NCI-H187 (cell line): Measurements from ENCODE around the gene PTPRD.
"Not testable (repeated sequence)": the region's sequence is repeated elsewhere in the genome, so short reads cannot be mapped to it uniquely, and the experiment has no call there.

Source experiments
- DNase-seq, 2 experiments: peaks; one replicate each; lab custom pipeline; 2025; lab: John Stamatoyannopoulos, UW

Gene PTPRD

DNA sequence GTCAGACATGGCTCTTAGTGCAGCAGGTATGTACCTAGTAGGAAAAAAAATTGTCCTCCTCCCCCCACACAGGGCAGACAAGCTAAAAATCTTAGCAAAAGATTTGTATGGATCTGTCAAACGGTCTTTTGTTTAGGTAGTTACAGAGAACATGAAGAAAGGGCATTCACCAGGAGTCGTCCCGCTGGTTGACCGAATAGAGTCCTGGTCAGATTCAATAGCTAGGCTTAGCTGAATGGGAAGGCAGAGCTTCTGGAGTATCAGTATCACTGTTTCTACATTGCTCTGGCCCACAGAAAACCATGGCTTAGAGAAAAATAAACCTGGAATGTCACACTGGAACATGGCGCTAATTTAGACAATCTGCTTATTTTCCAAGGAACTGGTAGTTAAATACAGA is 642.3 kb downstream of the PTPRD start:
- DNase-seq, result no peak

DNA sequence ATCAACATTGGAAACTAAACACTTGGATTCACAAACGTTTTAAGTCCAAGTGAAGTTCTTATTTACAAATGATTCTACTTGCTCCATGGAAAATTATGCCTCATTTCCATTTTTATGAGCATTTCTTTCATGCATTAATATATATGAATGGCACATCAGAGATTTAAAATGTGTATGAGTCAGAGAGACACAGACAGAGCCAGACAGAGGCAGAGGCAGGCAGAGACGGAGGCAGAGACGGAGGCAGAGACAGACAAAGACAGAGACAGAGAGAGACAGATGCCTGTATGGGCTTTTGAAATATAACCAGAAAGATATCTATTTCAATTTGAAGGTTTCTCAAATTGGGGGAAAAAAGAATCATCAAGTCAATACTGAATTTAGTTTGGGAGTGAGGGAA is 649.0 kb downstream of the PTPRD start:
- no peak for DNase-seq

DNA sequence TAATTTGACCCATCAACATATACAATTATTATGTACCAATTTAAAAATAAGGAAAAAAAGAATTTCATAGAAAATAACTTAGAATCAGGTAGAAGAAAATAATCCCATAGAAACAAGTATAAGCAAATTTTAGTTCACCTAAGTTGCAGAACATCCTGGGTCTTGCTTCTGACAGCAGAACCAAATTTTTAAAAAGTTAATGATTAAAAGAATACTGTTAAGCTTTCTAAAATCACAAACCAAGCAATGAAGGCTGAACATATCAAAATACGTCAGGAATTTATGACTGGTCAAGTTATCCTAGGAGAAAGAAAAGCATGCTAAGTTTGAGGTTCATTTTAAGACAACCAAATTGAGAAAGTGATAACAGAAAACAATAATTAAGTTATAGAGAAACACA is 650.9 kb downstream of the PTPRD start:
- no peak for DNase-seq

DNA sequence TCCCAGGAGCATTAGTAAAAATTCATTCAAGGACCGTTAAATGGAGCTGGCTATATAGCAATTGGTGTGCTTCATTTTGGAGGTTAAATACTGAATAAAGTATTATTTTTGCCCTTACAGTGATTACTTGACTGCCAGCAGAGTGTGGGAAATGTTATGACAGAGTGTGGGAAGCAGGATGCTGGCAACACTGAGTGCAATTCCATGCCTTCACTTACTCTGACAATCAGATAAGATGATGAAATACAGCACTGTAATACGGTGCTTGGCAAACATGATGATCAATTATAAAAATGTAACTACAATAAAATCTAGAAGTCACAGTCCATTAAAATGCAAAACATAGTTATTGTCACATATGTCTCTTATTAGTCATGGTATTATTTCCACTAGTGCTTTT is 651.3 kb downstream of the PTPRD start:
- DNase-seq, result no peak

DNA sequence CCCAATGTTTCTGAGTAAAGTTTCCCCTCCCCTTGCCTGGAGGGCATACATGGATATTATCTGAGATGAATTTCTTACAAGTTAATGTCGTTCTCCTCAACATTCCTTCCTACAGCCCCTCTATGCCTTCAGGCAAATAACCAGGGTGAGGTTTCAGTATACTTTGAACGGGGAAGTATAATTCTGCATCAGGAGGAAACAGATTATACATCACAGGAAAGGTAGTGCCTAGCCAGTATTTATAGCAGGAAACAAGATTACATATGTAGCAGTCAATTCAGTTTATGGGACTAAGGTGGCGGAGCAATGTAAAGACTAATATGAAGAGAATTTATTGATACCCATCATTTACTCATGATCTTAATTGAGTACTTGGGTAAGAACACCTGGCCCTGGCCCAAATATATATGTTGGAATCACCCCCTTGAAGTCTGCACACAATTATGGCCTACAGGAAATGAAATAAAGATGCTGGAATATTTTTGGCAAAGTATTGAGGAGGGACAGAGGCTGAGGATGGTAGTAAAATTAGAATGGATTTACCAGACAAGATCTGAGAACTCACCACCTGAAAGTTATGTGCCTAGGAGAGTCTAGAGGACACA is 661.1 kb downstream of the PTPRD start:
- no peak for DNase-seq

DNA sequence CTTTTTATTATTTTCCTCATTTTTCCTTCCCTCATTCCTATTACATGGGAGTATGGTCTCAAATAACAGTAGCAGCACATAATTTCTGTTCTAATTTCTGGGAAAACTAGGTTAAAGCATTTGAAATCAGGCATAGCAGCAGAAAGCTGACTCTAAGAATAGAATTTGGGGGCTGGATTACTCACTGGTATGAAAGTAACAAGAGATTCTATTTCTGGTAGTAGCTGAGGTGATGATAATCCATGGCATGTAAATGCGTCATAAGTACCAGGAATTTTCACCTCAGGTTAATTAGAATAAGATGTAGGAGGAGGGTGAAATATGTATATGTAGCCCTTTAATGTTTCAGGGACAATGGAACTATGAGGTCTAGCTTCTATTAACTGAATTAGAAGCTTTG is 662.0 kb downstream of the PTPRD start:
- DNase-seq, result no peak

DNA sequence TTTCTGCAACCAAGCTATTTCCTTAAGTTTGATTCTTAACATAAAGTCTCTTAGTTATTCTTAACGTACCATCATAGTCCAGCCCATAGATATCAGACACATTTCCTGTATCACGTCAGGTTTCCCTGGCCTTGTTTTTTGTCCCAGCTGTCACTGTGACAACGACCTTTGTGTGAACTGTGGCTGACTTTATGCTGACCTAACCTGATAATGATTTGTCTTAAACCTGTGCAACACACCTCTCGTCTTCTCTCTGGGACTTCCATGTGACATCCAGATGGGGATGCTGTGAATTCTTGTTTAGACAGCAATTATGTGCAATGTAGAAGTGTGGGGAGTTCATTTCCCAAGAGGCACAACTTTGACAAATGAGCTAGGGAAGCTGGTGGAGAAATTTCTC is 662.8 kb downstream of the PTPRD start:
- DNase-seq, result no peak

DNA sequence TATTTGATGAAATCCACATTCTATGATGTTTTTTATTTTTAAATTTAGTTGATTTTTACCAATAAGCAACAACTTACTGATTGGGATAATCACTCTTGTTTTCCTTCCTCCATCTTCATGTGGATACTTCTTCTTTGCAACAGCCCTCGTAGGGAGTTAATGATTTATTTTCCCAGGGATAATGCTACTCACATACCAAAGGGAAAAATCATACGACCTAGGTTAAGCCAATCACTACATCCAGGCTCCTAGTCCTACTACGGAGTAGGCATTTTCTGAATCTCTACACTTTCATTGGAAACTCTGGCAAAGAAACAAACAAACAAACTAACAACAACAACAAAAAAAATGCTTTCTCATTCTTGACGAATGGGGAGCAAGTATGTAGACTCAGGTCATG is 663.4 kb downstream of the PTPRD start:
- no peak for DNase-seq

DNA sequence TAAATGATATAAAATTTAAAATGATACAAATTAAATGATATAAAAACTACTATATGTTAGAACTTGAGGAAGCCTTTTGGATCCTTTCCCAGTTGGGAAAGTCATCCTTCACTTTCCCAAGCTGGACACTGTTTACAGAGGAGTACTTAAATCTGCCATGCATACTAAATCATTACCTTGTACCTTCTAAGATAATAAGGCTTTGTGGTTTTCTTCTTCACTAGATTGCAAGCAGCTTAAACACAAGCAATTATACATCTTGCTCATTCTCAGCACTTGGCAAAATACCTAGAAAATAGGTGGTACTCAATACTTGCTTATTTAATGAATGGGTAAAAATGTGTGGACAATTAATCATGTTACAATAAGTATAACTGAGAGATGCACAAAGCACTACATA is 666.8 kb downstream of the PTPRD start:
- DNase-seq, result no peak

DNA sequence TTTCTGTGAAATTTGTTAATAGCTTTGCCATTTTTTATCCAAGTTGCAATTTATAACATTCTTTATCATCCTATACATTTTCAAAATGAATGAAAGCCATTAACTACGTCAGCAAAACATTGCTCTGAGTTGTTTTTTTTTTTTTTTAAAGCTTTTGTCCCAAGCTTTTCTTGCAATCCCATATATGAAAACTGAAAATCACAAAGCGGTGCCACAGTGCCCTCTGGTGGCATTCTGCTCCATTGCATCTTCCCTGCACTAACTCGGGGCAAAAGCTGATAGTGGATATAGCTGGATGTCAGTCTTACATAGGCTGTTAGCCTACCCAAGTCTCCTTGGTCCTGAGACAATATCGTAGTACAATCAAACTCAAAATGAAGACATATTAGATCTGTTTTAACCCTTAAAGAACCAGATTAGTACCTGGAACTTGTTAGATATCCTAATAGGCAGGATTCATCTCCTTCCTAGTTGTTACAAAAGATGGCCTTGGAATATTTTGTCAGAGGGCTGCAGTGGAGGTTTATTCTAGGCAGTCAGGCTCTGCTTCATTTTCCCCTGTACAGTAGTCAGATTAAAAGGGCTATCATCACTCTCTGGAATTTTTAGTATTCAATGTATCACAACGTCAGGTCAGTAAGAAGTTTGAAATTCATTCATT is 669.9 kb downstream of the PTPRD start:
- DNase-seq, result peak in 1 of 2 experiments; percentile 41

DNA sequence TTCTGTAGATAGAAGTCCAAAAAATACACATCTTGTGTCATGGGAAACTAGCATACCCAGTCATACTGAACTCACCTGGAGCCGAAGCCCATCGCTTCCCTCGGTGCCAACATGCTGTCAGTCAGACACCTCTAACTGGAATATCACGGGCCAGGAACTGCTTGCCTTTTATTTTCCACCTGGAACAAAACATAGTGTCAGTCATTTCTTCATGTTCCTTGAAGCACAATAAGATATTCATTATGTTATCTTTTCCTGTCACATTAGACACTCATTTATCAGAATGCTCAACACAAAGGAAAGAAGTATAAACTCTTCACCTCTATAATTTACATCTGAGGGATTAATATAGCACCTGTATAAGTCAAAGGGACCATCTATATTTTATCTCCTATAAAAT is 674.4 kb downstream of the PTPRD start:
- no peak for DNase-seq

DNA sequence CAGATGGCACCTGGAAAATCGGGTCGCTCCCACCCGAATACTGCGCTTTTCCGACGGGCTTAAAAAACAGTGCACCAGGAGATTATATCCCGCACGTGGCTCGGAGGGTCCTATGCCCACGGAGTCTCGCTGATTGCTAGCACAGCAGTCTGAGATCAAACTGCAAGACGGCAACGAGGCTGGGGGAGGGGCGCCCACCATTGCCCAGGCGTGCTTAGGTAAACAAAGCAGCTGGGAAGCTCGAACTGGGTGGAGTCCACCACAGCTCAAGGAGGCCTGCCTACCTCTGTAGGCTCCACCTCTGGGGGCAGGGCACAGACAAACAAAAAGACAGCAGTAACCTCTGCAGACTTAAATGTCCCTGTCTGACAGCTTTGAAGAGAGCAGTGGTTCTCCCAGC is 681.3 kb downstream of the PTPRD start:
- DNase-seq, result not testable (repeated sequence)

DNA sequence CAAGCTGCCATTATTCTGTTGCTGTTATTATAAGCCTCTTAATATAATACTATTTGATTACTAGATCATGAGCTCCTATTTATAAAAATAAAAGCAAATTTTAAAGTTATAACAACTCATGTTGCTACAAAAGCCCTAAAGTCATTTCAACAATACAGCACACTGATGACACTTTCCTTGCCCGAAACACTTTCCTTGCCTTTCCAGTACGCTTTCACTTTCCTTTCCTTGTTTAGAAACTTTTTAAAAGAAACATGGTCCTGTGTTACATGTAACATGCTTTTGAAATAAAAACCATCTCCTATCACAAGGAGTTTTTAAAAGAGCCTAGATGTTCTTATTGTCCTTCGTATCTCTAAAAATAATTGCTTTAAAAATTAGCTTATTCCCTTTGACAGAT is 688.4 kb downstream of the PTPRD start:
- DNase-seq, result no peak

DNA sequence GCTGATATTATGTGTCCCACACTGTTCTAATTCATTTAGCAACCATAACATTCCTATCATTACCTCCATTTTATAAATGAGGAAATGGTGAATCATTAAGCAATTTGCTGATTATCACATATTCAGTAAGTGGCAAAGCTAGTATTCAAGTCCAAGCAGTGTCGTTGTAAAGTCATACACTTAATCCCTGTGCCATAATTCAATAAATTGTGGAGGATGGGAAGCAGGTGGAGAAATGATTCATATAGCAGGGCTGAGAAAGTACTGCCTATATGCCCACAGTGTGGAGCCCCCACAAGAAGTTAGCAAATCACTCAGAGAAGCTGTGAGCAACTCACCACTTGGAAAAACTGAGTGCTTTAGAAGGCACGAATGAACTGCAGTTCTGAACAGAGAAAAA is 691.0 kb downstream of the PTPRD start:
- DNase-seq, result no peak

DNA sequence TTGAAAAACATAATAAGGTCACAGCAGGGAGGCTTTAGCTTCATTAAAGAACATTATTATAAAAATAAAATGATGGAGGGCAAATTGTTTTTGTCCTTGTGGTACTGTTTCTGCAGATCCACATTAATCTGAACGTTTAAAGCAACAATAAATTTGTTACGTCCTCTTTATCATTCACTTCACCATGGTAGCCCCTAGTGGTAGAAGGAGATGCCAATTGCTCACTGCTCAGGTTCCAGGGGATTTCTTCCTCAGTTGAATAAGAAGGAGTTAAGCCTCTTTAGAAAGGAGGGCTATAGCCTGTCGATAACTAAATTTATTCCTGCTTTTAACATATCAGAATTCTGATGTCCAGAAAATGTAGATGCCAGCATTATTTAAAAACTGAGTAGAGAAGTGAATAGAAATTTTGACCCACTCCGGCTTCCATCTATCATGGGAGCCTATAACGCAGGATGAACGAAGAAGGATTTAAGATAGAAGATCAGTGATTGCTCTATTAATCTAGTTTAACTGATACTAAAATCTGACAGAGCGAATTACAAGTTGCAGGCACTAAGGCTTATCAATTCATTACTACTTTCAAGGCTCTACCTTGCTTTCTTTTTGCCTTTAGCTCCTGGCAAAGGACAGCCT is 692.3 kb downstream of the PTPRD start:
- DNase-seq, result no peak

DNA sequence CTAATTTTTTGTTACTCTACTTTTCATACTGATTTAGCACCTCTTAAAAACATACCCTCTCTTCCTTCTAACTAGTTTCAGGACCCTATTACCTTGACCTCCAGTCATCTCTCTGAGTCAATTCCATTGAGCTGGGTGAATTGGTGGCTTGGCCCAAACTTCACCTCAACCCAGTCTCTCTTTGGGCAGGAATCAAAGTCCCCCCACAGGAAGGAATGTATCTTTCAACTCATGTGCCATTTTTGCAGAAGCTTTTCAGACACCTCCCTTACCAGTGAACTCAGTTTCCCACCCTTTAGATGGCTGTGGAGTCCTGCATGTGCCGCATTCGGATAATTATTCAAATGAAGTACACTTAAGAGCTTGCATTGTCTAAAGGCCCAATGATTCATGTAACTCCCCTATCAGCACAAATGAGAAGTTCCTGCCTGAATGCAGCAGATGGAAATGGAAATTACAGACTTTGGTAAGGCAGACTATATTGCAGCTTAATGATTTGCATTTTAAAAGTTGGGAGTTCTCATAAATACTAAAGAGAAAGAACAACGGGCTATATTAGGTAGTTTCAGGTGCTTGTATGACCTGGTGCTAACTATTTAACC is 693.5 kb downstream of the PTPRD start:
- no peak for DNase-seq

DNA sequence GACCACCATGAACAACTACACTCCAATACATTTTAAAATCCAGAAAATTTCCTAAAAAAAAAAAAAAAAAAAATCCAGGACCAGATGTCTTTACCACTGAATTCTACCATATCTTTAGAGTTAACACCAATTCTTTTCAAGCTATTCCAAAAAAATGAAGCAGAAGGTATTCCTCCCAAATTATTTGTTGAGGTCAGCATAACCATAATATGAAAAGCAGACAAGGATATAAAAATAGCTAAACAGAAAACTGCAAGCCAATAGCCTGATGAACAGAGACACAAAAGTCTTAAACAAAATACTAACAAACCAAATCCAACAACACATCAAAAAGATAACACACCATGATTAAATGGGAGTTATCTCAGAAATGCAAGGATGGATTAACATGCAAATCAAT is 695.4 kb downstream of the PTPRD start:
- DNase-seq, result no peak

DNA sequence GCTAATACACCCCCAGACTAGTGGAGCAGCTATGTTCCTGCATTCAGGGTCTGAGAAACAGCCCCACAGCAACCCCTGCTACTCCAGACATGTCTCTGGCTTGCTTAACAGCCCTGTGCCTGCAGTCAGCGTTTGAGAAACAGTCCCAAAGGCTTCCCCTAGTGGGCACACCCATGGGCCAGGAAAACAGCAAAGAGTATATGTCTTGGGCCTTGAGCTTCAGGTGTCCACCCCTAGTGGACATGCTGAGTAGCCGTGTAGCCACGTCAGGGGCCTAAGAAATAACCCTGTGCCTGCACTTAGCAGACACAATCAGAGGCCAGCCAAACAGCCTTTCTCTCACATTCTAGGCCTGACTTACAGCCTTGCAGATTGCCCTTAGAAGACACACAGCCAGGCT is 698.6 kb downstream of the PTPRD start:
- DNase-seq, result no peak

DNA sequence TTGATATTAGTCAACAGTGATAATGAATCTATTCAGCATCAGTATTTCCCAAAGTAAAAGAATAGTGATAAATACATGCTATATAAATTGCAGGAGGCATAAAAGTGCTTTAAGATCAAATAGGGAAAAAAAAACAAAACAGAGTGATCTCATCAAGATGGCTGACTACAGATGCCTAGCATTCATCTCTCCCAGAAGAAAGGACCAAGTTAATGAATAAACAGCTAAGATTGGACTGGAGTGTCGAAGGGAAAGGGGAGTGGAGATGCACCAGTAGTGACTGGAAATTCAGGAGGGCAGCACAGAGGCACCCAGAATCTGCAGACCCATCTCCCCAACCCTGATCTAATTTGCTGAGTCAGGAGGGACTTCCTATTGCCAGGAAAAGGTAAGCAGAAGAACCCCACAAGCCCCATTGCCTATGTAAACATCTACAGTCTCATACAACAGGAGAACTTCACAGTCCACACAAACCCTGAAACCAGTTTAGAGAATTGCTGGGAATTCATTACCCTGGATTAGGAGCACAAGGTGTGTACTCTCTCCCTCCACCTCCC is 699.4 kb downstream of the PTPRD start:
- no peak for DNase-seq

DNA sequence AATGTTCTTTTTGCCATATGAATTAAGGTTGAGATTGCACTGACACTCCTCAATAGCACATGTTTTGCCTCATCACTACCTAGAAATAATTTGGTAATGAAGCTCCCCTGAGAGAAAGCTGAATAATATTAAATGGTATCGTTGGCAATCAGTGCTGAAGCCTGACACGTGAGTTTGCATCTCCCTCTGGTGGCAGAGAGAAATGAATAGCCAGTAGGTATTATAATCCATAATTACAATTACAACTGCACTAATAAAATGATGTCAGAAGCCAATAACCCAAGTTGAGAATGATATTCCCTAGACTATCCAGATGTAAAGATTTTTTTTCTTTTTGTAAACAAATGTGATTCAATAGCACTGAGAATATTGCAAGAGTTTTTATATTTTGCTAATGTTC is 700.3 kb downstream of the PTPRD start:
- no peak for DNase-seq

DNA sequence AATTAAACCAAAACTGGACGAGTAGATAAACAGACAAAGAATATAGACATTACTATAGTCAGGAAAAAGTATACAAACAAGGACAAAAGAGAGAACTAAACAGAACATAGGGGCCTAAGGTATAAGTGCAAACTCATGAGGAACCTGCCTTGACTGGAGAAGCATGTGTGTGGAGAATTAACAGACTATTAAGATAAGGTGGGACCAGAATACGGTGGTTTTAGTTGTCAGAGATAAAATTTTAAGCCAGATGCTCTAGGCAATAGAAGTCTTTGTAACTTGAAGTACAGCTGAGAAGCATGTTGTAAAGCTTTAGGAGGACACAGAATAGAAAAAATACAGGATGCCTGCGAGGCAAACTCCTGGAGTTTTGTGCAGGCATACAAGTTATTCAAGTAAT is 707.1 kb downstream of the PTPRD start:
- DNase-seq, result no peak

DNA sequence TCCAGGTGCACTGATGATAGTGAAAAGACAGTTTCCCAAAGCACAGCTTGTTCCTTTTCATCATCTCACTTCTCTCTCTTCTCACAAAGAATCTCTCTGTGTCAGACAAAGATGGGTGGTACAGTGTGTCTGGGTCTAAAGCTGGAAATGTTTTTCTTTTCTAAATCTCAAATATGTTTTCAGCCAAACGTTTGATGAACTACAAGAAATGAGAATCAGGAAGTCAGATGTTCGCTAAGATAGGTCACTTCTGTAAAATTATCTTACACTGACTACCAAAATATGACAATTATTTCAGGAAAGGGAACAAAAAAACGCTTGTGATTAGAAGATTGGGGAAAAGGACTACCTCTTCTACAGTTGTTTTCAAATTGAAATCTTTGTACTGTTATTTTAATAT is 708.8 kb downstream of the PTPRD start:
- no peak for DNase-seq

DNA sequence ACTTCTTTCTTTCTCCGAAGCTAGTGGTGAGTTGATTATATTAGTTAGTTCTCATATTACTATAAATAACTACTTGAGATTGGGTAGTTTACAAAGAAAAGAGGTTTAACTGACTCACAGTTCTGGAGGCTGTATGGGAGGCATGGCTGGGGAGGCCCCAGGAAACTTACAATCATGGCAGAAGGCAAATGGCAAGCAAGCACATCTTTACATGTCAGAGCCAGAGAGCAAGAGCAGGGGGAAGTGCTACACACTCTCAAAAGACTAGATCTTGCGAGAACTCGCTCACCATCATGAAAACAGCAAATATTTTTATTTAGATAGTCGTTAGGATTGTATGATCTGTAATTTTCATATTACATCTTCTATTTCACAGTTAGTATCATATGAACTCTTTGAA is 711.2 kb downstream of the PTPRD start:
- DNase-seq, result no peak
